ENCODE data around the gene RCOR1. TPM values are rescaled to one million over a fixed set of nuclear protein-coding genes. Genes with fewer than 3 reads are reported as not detected.

RCOR1 gene
- total and polyA plus RNA-seq, 12 donors = 3.1 to 16.9 (median 12.5) TPM

DNA sequence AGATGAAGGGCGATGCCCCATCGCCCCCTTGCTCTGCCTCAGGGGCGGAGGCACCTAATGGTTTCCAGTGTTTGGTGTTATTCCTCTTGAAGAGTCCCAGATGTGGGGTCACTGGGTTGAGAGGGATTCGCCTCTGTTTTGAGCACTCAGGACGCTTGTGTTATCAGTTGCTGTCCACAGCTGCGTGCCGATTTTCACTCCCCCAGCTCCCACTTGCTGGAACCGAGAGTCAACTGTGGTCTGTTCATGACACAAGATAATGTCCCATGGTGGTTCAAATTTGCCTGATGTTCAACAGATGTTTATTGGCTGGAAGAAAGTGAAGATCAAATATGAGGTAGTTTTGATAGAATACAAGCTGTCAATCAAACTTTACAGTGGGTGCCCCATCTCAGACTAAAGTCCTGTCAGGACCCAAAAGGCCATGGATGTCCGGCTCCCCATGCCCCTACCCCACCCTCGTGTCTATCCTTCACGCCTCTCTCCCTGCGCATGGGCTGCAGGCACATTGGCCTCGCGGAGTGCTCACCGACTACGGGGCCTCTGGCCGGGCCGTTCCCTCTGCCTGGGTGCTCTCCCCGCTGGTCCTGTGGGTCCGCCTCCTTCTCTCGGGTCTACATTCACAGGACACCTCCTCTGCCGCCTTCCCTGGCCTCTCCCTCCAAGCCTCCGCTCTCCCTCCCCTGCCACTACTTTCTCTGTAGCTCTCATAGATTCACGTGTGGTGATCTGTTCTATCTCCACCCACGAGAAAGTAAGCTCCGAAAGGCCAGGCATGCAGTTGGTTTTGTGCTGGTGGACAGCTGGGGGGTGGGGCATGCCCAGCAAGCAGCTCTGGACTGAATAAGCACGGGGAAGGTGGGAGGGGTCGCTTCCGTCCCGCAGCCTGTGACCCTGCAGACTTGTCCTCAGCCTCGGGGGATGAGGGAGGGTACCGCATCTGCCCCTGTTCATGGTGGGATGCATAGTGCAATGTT, 178.0 kb downstream of the RCOR1 start:
- intact Hi-C loops (cut with DNase I) = loop anchor here in 4 of 10 donors (10.0 kb wide), 1 partner anchor 144 kb away; no protein-coding TSS in a partner anchor
- Histone ChIP-seq H3K36me3 (no peaks in the 10 kb centered on the region), H3K4me1 (peaks cover 0 to 20% (median 0%) of the 10 kb centered on the region in 9 donors), H3K4me3 (no peak overlapping the region), H3K27me3 (peaks cover 0 to 13% (median 0%) of the 10 kb centered on the region in 7 donors), H3K9me3 (no peaks in the 10 kb centered on the region), H3K27ac (no peak overlapping the region)
- 67 to 70% methylated on average over 32 of the region's 32 CpGs for WGBS, 2 donors
- DNase-seq (no peak), ATAC-seq (no peak)
- TF ChIP-seq CTCF (IDR thresholded peaks at IDR 0.05) = no peak

DNA sequence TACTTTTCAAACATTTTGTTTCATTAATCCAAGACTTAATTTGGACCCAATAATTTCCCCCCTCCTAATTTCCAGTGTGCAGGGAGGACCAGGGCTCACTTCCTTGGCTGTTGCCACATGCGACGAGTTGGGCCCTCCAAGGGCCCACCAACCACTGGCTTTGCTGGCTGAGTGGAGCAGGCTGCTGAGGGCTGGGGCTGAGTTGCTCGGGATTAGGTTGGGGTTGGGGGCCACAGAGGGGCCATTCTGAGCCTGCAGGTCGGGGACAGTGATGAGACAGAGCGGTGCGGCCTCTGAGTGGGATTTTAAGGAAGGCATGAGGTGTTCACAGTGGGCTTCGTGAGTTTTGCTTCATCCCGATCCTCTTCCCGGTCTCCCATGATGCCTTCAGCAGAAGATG, 178.7 kb downstream of the RCOR1 start:
- DNase-seq (no peak), ATAC-seq (no peak)
- WGBS, 2 donors = 94 to 97% methylated on average over 9 of the region's 9 CpGs
- Histone ChIP-seq H3K27ac (no peak overlapping the region), H3K4me3 (no peak overlapping the region), H3K36me3 (no peaks in the 10 kb centered on the region), H3K27me3 (peaks cover 0 to 13% (median 0%) of the 10 kb centered on the region in 7 donors), H3K4me1 (peaks cover 0 to 28% (median 0%) of the 10 kb centered on the region in 9 donors), H3K9me3 (no peaks in the 10 kb centered on the region)
- TF ChIP-seq CTCF (IDR thresholded peaks at IDR 0.05) = no peak
- intact Hi-C loops (cut with DNase I) = loop anchor here in 4 of 10 donors (10.0 kb wide), 1 partner anchor 144 kb away; no protein-coding TSS in a partner anchor

DNA sequence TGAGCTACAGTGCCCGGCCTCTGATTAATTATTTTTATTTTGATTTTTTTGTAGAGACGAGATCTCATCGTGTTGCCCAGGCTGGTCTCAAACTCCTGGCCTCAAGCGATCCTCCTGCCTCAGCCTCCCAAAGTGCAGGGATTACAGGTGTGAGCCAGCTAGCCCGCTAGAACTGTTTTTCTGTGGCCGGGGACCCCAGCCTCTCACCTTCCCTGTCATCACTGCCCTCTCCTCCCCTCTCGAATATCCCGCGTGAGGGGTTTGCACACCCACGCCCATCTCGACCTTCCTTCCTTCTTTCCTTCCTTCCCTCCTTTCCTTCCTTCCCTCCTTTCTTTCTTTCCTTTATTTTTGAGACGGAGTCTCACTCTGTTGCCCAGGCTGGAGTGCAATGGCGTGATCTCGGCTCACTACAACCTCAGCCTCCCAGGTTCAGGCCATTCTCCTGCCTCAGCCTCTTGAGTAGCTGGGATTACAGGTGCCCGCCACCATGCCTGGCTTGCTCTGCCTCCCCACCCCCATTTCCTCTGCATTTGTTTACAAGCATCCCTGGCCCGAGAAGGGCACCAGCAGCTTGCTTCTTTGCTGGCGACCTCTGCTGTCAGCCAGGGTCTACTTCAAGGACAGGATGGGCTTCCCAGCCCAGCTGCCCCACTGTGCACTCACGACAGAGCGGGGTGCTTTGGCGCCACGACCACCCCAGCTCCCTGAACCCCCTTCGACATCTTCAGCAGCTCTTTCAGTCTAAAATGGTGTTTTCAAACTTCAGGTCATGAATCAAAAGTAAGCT, 180.5 kb downstream of the RCOR1 start:
- Histone ChIP-seq H3K27ac (no peak overlapping the region), H3K36me3 (no peaks in the 10 kb centered on the region), H3K27me3 (peaks cover 0 to 13% (median 0%) of the 10 kb centered on the region in 7 donors), H3K4me1 (peaks cover 0 to 35% (median 0%) of the 10 kb centered on the region in 9 donors), H3K9me3 (no peaks in the 10 kb centered on the region), H3K4me3 (no peak overlapping the region)
- intact Hi-C loops (cut with DNase I) = loop anchor here in 4 of 10 donors (10.0 kb wide), 1 partner anchor 142 kb away; no protein-coding TSS in a partner anchor
- ATAC-seq (no peak), DNase-seq (no peak)
- 64 to 70% methylated on average over 22 of the region's 22 CpGs for WGBS, 2 donors
- TF ChIP-seq CTCF (IDR thresholded peaks at IDR 0.05) = no peak

All from heart right ventricle (tissue), 16 donors.